HepG2 (cell line): ENCODE data around the gene FAM219B.

Source experiments
- NFIC ChIP-seq: IDR thresholded peaks from 2 replicates; pipeline ENCODE4 v1.6.1; 2012; ENCODE audit warnings: mild to moderate bottlenecking, low read length, inconsistent platforms
- TF ChIP-seq, protein P1 (sequence below): sonication (generic); formaldehyde crosslinking; IDR thresholded peaks from 2 replicates; pipeline ENCODE4 v1.4.0; 2020; ENCODE audit warnings: mild to moderate bottlenecking, missing genetic modification reagents

GRCh38 chr15:74891469-74891868 lies 15.2 kb downstream of the FAM219B start:
- TF ChIP-seq, protein P1, sequence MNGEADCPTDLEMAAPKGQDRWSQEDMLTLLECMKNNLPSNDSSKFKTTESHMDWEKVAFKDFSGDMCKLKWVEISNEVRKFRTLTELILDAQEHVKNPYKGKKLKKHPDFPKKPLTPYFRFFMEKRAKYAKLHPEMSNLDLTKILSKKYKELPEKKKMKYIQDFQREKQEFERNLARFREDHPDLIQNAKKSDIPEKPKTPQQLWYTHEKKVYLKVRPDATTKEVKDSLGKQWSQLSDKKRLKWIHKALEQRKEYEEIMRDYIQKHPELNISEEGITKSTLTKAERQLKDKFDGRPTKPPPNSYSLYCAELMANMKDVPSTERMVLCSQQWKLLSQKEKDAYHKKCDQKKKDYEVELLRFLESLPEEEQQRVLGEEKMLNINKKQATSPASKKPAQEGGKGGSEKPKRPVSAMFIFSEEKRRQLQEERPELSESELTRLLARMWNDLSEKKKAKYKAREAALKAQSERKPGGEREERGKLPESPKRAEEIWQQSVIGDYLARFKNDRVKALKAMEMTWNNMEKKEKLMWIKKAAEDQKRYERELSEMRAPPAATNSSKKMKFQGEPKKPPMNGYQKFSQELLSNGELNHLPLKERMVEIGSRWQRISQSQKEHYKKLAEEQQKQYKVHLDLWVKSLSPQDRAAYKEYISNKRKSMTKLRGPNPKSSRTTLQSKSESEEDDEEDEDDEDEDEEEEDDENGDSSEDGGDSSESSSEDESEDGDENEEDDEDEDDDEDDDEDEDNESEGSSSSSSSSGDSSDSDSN (CRISPR knock-in tag): no peak
- no peak for TF ChIP-seq NFIC
